ENCODE data around the gene BCAS1.

DNA sequence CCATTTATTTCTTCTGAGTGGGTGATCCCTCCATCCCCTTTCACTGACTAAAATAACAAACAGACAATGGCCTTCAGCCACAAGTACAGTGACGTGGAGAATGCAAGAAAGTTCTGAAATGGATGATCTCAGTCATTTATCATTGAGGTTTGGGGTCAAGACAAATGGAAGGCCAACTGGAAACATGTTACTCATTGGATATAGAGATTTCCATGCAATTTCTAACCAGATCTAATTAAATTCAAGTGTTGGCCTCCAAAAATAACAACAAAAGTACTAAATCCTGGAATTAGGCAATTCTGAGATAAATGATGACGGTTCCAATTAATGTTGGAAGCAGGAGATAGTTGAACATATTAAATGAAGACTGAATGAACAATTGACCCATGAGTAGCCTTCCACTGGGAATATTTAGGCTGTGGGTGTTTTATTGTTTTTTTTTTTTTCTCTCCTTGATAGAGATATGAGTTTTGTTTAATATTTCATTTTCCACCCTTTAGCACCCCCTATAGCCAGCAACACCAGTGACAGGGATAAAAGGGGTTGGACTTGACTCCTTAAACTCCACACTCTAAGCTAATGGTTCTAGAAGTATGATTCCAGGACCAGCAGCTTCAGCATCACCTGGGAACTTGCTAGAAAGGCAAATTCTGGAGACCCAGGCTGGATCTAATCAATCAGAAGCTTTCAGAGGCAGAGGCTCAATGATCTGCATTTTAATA, 112.8 kb downstream of the BCAS1 start:
- TF ChIP-seq, protein P1, sequence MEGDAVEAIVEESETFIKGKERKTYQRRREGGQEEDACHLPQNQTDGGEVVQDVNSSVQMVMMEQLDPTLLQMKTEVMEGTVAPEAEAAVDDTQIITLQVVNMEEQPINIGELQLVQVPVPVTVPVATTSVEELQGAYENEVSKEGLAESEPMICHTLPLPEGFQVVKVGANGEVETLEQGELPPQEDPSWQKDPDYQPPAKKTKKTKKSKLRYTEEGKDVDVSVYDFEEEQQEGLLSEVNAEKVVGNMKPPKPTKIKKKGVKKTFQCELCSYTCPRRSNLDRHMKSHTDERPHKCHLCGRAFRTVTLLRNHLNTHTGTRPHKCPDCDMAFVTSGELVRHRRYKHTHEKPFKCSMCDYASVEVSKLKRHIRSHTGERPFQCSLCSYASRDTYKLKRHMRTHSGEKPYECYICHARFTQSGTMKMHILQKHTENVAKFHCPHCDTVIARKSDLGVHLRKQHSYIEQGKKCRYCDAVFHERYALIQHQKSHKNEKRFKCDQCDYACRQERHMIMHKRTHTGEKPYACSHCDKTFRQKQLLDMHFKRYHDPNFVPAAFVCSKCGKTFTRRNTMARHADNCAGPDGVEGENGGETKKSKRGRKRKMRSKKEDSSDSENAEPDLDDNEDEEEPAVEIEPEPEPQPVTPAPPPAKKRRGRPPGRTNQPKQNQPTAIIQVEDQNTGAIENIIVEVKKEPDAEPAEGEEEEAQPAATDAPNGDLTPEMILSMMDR (IDR thresholded peaks at IDR 0.05 in 2 of 3, conservative IDR thresholded peaks at IDR 0.05 in 1 of 3; ENCODE audit: borderline replicate concordance in 1 of 3, insufficient read depth in 1 of 3, low read depth in 2 of 3, low read length in 2 of 3): peak in 2 of 3 experiments; percentile 36 to 52; a peak in 4 of 6 replicates
- no peak for TF ChIP-seq POLR2AphosphoS5 (IDR thresholded peaks at IDR 0.05; ENCODE audit: low read depth, low read length)
- no peak for TF ChIP-seq ZBTB33 (IDR thresholded peaks at IDR 0.05; ENCODE audit: extremely low read depth, insufficient replicate concordance, low read length)
- TF ChIP-seq POLR2A (IDR thresholded peaks at IDR 0.05; ENCODE audit: borderline replicate concordance, extremely low read depth, insufficient read depth, insufficient read length): no peak
- no peak for TF ChIP-seq EZH2 (IDR thresholded peaks at IDR 0.05)
- no peak for TF ChIP-seq FOSL1 (IDR thresholded peaks at IDR 0.05; ENCODE audit: low read depth)
- no peak for TF ChIP-seq ZNF274 (IDR thresholded peaks at IDR 0.05; ENCODE audit: low read depth, low read length)
- TF ChIP-seq, protein P2, sequence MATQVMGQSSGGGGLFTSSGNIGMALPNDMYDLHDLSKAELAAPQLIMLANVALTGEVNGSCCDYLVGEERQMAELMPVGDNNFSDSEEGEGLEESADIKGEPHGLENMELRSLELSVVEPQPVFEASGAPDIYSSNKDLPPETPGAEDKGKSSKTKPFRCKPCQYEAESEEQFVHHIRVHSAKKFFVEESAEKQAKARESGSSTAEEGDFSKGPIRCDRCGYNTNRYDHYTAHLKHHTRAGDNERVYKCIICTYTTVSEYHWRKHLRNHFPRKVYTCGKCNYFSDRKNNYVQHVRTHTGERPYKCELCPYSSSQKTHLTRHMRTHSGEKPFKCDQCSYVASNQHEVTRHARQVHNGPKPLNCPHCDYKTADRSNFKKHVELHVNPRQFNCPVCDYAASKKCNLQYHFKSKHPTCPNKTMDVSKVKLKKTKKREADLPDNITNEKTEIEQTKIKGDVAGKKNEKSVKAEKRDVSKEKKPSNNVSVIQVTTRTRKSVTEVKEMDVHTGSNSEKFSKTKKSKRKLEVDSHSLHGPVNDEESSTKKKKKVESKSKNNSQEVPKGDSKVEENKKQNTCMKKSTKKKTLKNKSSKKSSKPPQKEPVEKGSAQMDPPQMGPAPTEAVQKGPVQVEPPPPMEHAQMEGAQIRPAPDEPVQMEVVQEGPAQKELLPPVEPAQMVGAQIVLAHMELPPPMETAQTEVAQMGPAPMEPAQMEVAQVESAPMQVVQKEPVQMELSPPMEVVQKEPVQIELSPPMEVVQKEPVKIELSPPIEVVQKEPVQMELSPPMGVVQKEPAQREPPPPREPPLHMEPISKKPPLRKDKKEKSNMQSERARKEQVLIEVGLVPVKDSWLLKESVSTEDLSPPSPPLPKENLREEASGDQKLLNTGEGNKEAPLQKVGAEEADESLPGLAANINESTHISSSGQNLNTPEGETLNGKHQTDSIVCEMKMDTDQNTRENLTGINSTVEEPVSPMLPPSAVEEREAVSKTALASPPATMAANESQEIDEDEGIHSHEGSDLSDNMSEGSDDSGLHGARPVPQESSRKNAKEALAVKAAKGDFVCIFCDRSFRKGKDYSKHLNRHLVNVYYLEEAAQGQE (IDR thresholded peaks at IDR 0.05; ENCODE audit: low read depth): no peak
- TF ChIP-seq SP1 (IDR thresholded peaks at IDR 0.05; ENCODE audit: low read depth): no peak
